RCC 7860 (cell line): ENCODE data around the gene ABCB8.
A peak's percentile ranks its signal among the peaks of the same experiment; 100 is the strongest.
"Not testable (repeated sequence)": the region's sequence is repeated elsewhere in the genome, so short reads cannot be mapped to it uniquely, and the experiment has no call there.

Experiments
- DNase-seq: peaks from one replicate; pipeline ENCODE4 v3.0.0-alpha.2; 2015; ENCODE audit warnings: low spot score
- FAIRE-seq: peaks from 2 replicates; lab custom pipeline; 2012; peaks lifted over from hg19 to GRCh38; lab: Jason Lieb, UNC

The ABCB8 gene

GRCh38 chr7:151013733-151014497 is 14.3 kb upstream of the ABCB8 start:
- FAIRE-seq (no peak), DNase-seq (no peak)

GRCh38 chr7:151014950-151015349 is 13.3 kb upstream of the ABCB8 start:
- FAIRE-seq = no peak
- DNase-seq = no peak

GRCh38 chr7:151015967-151016366 is 12.3 kb upstream of the ABCB8 start:
- DNase-seq = no peak
- FAIRE-seq = no peak

- FAIRE-seq (no peak), DNase-seq (no peak)
Observed at GRCh38 chr7:151016505-151016904, 11.7 kb upstream of the ABCB8 start.

- FAIRE-seq = no peak
- DNase-seq = no peak
Observed at GRCh38 chr7:151016942-151017341, 11.3 kb upstream of the ABCB8 start.

GRCh38 chr7:151017370-151017952 is 10.8 kb upstream of the ABCB8 start:
- DNase-seq (no peak), FAIRE-seq (no peak)

- FAIRE-seq (no peak), DNase-seq (no peak)
Observed at GRCh38 chr7:151017953-151018420, 10.3 kb upstream of the ABCB8 start.

- no peak for FAIRE-seq
- no peak for DNase-seq
Observed at GRCh38 chr7:151018421-151019129, 9.7 kb upstream of the ABCB8 start.

GRCh38 chr7:151019130-151019447 is 9.2 kb upstream of the ABCB8 start:
- DNase-seq (no peak), FAIRE-seq (no peak)

GRCh38 chr7:151020231-151020630 is 8.0 kb upstream of the ABCB8 start:
- no peak for DNase-seq
- no peak for FAIRE-seq

GRCh38 chr7:151023232-151023631 is 5.0 kb upstream of the ABCB8 start:
- FAIRE-seq (no peak), DNase-seq (no peak)

GRCh38 chr7:151024435-151025056 is 3.7 kb upstream of the ABCB8 start, which contains the start of gene ATG9B:
ATG9B (minus strand) TSS chr7:151024494; CDS start chr7:151024423, 71 bp downstream.
- DNase-seq (no peak), FAIRE-seq (no peak)

- no peak for FAIRE-seq
Observed at GRCh38 chr7:151025924-151026671, 2.2 kb upstream of the ABCB8 start.

GRCh38 chr7:151026771-151027727 is 1.2 kb upstream of the ABCB8 start:
- not testable (repeated sequence) for FAIRE-seq

More at GRCh38 chr7:151025924-151026671, 2.2 kb upstream of the ABCB8 start:
- peak; percentile 33 for DNase-seq

GRCh38 chr7:151027728-151028130 is 521 bp upstream of the ABCB8 start:
- not testable (repeated sequence) for DNase-seq, FAIRE-seq

More at GRCh38 chr7:151026771-151027727, 1.2 kb upstream of the ABCB8 start:
- not testable (repeated sequence) for DNase-seq

- FAIRE-seq = no peak
Observed at GRCh38 chr7:151028948-151029501, 775 bp downstream of the ABCB8 start.

GRCh38 chr7:151031011-151031410 is 2.8 kb downstream of the ABCB8 start:
- FAIRE-seq (no peak), DNase-seq (no peak)

More at GRCh38 chr7:151028948-151029501, 775 bp downstream of the ABCB8 start:
- no peak for DNase-seq

- FAIRE-seq (no peak), DNase-seq (no peak)
Observed at GRCh38 chr7:151032936-151033863, 5.0 kb downstream of the ABCB8 start.
